ENCODE measurements around the gene PTBP1. TPM values are rescaled to one million over a fixed set of nuclear protein-coding genes. Genes with fewer than 3 reads are reported as not detected.

Gene PTBP1
- total and polyA plus RNA-seq, 2 experiments from 2014 or later = 539 to 632 TPM

DNA sequence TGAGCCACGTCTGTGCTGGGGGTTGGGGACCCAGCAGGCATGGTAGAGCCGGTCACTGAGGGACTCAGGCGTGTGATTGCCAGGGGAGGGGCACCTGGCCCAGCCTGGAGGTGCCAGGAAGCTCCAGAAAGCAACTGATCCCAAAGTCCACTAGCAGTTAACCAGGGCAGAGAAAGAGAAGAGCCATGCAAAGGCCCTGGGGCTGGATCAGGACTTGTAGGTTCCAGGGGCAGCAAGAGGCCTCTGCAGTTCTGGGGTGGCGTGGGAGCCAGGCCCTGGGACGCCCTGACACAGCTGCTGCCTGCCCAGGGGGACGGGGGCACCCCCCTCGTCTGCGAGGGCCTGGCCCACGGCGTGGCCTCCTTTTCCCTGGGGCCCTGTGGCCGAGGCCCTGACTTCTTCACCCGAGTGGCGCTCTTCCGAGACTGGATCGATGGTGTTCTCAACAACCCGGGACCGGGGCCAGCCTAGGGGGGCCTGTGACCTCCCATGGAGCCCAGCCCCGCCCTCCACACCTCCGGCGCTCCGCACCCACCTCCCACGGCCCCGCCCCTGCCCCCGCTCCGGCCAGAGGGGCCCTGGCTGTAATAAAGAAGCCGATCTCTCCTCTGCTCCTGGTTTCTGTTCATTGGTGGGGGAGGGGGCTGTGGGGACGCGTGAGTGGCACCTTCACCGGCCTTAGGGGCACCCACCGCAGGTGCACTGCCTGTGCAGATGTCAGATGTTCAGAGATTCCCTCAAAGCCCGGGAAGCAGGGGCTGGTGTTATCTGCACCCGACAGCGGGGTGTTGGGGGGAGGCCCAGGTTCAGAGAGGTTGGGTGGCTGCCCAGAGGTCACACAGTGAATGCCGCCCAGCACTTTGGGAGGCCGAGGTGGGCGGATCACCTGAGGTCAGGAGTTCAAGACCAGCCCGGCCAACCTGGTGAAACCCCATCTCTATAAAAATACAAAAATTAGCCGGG, 34.4 kb downstream of the PTBP1 start (continued):
- TF ChIP-seq, protein P1, sequence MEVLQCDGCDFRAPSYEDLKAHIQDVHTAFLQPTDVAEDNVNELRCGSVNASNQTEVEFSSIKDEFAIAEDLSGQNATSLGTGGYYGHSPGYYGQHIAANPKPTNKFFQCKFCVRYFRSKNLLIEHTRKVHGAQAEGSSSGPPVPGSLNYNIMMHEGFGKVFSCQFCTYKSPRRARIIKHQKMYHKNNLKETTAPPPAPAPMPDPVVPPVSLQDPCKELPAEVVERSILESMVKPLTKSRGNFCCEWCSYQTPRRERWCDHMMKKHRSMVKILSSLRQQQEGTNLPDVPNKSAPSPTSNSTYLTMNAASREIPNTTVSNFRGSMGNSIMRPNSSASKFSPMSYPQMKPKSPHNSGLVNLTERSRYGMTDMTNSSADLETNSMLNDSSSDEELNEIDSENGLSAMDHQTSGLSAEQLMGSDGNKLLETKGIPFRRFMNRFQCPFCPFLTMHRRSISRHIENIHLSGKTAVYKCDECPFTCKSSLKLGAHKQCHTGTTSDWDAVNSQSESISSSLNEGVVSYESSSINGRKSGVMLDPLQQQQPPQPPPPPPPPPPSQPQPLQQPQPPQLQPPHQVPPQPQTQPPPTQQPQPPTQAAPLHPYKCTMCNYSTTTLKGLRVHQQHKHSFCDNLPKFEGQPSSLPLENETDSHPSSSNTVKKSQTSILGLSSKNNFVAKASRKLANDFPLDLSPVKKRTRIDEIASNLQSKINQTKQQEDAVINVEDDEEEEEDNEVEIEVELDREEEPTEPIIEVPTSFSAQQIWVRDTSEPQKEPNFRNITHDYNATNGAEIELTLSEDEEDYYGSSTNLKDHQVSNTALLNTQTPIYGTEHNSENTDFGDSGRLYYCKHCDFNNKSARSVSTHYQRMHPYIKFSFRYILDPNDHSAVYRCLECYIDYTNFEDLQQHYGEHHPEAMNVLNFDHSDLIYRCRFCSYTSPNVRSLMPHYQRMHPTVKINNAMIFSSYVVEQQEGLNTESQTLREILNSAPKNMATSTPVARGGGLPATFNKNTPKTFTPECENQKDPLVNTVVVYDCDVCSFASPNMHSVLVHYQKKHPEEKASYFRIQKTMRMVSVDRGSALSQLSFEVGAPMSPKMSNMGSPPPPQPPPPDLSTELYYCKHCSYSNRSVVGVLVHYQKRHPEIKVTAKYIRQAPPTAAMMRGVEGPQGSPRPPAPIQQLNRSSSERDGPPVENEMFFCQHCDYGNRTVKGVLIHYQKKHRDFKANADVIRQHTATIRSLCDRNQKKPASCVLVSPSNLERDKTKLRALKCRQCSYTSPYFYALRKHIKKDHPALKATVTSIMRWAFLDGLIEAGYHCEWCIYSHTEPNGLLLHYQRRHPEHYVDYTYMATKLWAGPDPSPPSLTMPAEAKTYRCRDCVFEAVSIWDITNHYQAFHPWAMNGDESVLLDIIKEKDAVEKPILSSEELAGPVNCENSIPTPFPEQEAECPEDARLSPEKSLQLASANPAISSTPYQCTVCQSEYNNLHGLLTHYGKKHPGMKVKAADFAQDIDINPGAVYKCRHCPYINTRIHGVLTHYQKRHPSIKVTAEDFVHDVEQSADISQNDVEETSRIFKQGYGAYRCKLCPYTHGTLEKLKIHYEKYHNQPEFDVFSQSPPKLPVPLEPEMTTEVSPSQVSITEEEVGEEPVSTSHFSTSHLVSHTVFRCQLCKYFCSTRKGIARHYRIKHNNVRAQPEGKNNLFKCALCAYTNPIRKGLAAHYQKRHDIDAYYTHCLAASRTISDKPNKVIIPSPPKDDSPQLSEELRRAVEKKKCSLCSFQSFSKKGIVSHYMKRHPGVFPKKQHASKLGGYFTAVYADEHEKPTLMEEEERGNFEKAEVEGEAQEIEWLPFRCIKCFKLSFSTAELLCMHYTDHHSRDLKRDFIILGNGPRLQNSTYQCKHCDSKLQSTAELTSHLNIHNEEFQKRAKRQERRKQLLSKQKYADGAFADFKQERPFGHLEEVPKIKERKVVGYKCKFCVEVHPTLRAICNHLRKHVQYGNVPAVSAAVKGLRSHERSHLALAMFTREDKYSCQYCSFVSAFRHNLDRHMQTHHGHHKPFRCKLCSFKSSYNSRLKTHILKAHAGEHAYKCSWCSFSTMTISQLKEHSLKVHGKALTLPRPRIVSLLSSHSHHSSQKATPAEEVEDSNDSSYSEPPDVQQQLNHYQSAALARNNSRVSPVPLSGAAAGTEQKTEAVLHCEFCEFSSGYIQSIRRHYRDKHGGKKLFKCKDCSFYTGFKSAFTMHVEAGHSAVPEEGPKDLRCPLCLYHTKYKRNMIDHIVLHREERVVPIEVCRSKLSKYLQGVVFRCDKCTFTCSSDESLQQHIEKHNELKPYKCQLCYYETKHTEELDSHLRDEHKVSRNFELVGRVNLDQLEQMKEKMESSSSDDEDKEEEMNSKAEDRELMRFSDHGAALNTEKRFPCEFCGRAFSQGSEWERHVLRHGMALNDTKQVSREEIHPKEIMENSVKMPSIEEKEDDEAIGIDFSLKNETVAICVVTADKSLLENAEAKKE (CRISPR knock-in tag; IDR thresholded peaks at IDR 0.05) = no peak

DNA sequence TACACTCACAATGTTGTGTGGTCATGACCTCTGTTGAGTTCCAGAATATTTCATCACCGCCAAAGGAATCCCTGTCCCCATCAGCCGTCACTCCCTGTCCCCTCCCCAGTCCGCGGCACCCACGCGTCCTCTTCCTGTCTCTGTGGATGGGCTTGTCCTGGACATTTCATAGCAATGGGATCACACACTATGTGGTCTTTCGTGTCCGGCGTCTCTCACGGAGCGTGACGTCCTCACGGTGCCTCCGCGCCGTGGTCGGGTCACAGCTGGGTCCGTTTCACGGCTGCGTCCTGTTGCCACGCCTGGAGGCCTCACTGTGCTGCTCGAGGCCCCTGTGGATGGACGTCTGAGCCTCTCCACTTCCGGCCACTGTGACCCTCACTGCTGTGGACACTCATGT, 37.0 kb downstream of the PTBP1 start:
- Histone ChIP-seq H2AFZ (no peak overlapping the region), H3K36me3 (ENCODE audit: insufficient read depth) (no peaks in the 10 kb centered on the region), H4K20me1 (replicated peaks; ENCODE audit: insufficient read depth) (no peaks in the 10 kb centered on the region), H3K4me3 (no peak overlapping the region), H3K4me1 (ENCODE audit: insufficient read depth) (no peaks in the 10 kb centered on the region), H3K4me2 (no peak overlapping the region), H3K79me2 (replicated peaks; ENCODE audit: insufficient read depth) (no peaks in the 10 kb centered on the region), H3F3A (replicated peaks; ENCODE audit: low read depth) (0 out of 2 replicates have a peak, but pooled peaks cover 2% of the 10 kb centered on the region), H3K9me2 (ENCODE audit: insufficient read depth) (no peaks in the 10 kb centered on the region), H3K27me3 (ENCODE audit: insufficient read depth) (no peaks in the 10 kb centered on the region), H3K27ac (ENCODE audit: low read depth) (no peak overlapping the region)
- no peaks in the 10 kb centered on the region for H3K36me3 Mint-ChIP-seq (ENCODE audit: low read depth)
- H3K27me3 Mint-ChIP-seq (ENCODE audit: insufficient read depth, low read depth, poor library complexity) = peaks cover 6% of the 10 kb centered on the region
- no peaks in the 10 kb centered on the region for H3K9me3 Mint-ChIP-seq
- no peaks in the 10 kb centered on the region; the same call in 2 of the 3 replicates for H3K4me1 Mint-ChIP-seq
- H3K27ac Mint-ChIP-seq = no peak overlapping the region
- DNase-seq (ENCODE audit: low spot score) = no peak
- H3K4me3 Mint-ChIP-seq = no peak overlapping the region
- ATAC-seq = no peak
- no peak for TF ChIP-seq CTCF (conservative IDR thresholded peaks at IDR 0.05; ENCODE audit: low read depth in 2 of 2)
- no peak for TF ChIP-seq ZNF331 (CRISPR knock-in tag; IDR thresholded peaks at IDR 0.05; ENCODE audit: low read depth)
- no peak for TF ChIP-seq CREB1 (CRISPR knock-in tag; IDR thresholded peaks at IDR 0.05; ENCODE audit: low read depth)
- TF ChIP-seq POLR2AphosphoS5 (IDR thresholded peaks at IDR 0.05; ENCODE audit: low read depth) = no peak
- TF ChIP-seq ZNF114 (CRISPR knock-in tag; IDR thresholded peaks at IDR 0.05) = no peak
- TF ChIP-seq, protein P1 (CRISPR knock-in tag; IDR thresholded peaks at IDR 0.05) = no peak
